ENCODE measurements around the gene HSFY2.
"Not testable (repeated sequence)": the region's sequence is repeated elsewhere in the genome, so short reads cannot be mapped to it uniquely, and the experiment has no call there.

HSFY2 gene

GRCh38 chrY:18773635-18774034, at the start of gene HSFY2:
Gene HSFY2 (minus strand): TSS chrY:18773735. CDS start chrY:18773618, 117 bp downstream.
- not testable (repeated sequence) for DNase-seq (ENCODE audit: insufficient read length, low spot score); FAIRE-seq

- FAIRE-seq; DNase-seq (ENCODE audit: insufficient read length, low spot score): not testable (repeated sequence)
Observed at GRCh38 chrY:18815751-18816150, 42.2 kb upstream of the HSFY2 start.

GRCh38 chrY:18788757-18789406, 15.3 kb upstream of the HSFY2 start:
- not testable (repeated sequence) for FAIRE-seq; DNase-seq (ENCODE audit: insufficient read length, low spot score)

GRCh38 chrY:18754077-18754476, 19.5 kb downstream of the HSFY2 start:
- not testable (repeated sequence) for DNase-seq (ENCODE audit: insufficient read length, low spot score); FAIRE-seq

DNA sequence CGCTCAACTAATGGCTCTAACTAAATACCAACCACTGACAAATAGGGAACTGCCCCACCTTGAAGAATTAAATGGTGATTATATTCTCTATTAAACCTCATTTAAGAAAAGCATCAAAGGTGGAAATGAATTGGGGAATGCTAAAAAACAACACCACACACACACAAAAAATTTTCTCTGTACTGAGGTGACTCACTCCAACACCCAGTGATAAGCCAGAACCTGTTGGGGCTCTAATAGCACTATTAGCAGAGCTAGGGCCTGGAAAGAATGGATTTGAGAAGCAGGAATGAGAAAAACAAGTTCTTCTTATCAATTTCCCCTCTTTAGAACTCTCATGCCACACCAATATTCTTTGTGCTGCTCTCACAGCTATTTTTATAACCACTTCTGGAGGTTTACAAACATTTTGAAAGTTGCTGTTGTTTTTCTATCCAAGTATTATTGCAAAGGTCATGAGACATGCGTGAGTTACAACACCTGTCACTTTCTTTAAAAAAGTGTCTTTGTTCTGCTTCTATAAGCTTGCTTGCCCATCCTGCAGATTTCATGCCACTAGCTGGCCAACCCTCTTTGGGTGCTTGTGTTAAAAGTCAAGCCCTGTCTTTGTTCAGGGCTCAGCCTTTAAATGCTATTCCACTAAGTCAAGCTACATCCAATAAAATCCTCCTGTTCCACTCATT, 20.3 kb downstream of the HSFY2 start:
- not testable (repeated sequence) for FAIRE-seq; DNase-seq (ENCODE audit: insufficient read length, low spot score)

DNA sequence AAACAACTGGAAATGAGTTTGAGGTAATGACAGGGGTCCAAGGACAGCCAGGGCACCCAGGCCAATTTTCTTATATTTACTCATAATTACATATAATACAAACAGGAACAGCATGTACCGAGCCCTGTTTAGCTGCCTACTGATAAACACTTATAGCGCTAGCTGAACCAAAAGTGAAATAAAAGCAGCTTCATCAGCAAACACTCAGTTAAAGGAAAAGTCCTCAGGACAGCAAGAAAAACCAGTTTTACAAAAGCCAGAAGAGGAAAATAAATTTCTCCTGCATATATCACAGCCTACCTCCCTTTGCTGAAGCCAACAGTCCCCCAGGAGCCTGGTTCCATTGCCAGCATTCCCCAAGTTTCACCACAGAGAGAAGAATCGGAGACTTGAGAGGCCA, 49.8 kb downstream of the HSFY2 start:
- not testable (repeated sequence) for DNase-seq (ENCODE audit: insufficient read length, low spot score); FAIRE-seq
